PFSK-1 (cell line): ENCODE measurements around the gene VRK3.

Experiments used
- REST ChIP-seq, 2 experiments: IDR thresholded peaks; 2 replicates each; pipeline versions ENCODE4 v1.6.1 to v1.8.0; 2011 to 2012; ENCODE audit warnings: low read depth in 2 of 2, low read length in 2 of 2, control low read depth in 1 of 2, inconsistent platforms in 1 of 2, mild to moderate bottlenecking in 1 of 2, moderate library complexity in 1 of 2; ENCODE audit not compliant: insufficient read depth in 1 of 2
- SIN3A ChIP-seq: IDR thresholded peaks from 2 replicates; pipeline ENCODE4 v1.6.1; 2012; ENCODE audit warnings: mild to moderate bottlenecking, low read length, moderate library complexity, borderline replicate concordance; ENCODE audit not compliant: insufficient read depth

DNA sequence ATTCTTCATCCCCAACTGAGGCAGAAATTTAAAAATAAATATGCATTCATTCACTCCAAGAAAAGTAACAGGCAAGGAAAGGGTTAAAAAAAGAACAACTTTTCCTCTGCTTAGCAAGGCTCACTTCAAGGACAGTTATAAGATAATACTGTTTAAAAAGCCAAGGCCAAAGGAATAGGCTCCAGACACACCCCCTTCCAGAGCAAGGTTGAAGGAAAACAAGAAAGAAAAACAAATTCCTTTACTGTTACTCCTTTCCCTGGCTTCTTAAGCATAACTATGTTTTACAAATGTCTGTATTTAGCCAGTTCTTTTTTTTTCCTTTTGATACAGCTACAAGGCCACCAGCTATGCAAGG lies 72.7 kb downstream of the VRK3 start:
- TF ChIP-seq SIN3A: no peak
- no peak for TF ChIP-seq REST (IDR thresholded peaks at IDR 0.05; ENCODE audit: insufficient read depth in 1 of 2, low read depth in 2 of 2, low read length in 2 of 2)
